ENCODE results near the gene POM121. TPM values are rescaled to one million over a fixed set of nuclear protein-coding genes. Genes with fewer than 3 reads are reported as not detected.

Gene POM121
- 4.2 and 4.4 TPM in 2 replicates for total RNA-seq

GRCh38 chr7:72924733-72925545, at the start of gene POM121:
Gene POM121 (plus strand): TSS chr7:72925095. CDS start chr7:72925122, 27 bp downstream.

DNA sequence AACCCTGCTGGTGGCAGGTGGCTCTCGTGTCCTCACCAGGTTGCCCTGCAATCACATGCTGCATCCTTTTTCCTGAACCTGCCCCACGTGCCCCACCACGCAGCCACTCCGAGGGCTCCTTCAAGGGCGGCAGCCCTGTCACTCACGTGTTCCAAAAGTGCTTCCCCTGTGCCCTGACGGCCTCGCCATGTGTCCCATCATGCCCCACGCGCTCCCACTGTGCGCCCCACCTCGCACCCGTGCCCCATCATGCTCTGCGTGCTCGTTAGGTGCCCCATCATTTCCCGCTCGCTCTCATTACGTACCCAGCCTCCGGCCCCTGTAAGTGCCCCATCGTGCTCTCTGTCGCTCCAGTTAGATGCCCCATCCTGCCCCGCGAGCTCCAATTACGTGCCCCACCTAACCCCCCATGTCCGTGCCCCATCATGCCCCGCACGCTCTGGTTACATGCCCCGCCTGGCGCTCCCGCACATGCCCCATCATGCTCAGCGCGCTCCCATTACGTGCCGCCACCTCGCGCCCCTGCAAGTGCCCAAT, 44.2 kb downstream of the POM121 start, which contains the start of gene TRIM74:
TRIM74 (minus strand) TSS at position 487 of the 537 bp plus-strand sequence. CDS start 3,309 bp downstream, outside the sequence.

Other genes with a start within 250 kb of the POM121 start
- gene TYW1B, start 96.9 kb upstream of the POM121 start, total RNA-seq = 1.9 and 8.5 TPM in 2 replicates
- gene TRIM74, start 44.4 kb downstream of the POM121 start, total RNA-seq = 0.19 TPM in 1 of 2 replicates, not detected in the other
- gene SPDYE8, start 104.7 kb downstream of the POM121 start, total RNA-seq = not detected in 2 replicates
- gene SPDYE11, start 132.8 kb downstream of the POM121 start, total RNA-seq = not detected in 2 replicates
- gene SPDYE9, start 160.9 kb downstream of the POM121 start, total RNA-seq = not detected in 2 replicates

Measured in regular cardiac myocyte (primary cell).